Osteoblast (primary cell): ENCODE measurements around the gene DLL4. TPM values are rescaled to one million over a fixed set of nuclear protein-coding genes. Genes with fewer than 3 reads are reported as not detected.

ENCODE experiments used
- DNase-seq: peaks from one replicate; pipeline ENCODE4 v3.0.0; 2011; ENCODE audit warnings: low spot score, mixed read lengths; ENCODE audit not compliant: insufficient read length; ENCODE audit errors: missing footprints
- H2AFZ ChIP-seq: 2 replicates; pipeline ENCODE4 v1.6.0; 2011; ENCODE audit warnings: mild to moderate bottlenecking, low read length
- H3K27ac ChIP-seq: 2 replicates; pipeline ENCODE4 v1.5.1; 2011; ENCODE audit warnings: mild to moderate bottlenecking, low read depth, low read length, moderate library complexity
- H3K27me3 ChIP-seq: 2 replicates; pipeline ENCODE4 v1.6.0; 2012; ENCODE audit warnings: mild to moderate bottlenecking, control low read depth, inconsistent platforms, low read length, moderate library complexity; ENCODE audit not compliant: insufficient read depth
- H3K36me3 ChIP-seq: 2 replicates; pipeline ENCODE4 v1.5.1; 2011; ENCODE audit warnings: mild to moderate bottlenecking, low read length, control low read depth, moderate library complexity; ENCODE audit not compliant: insufficient read depth
- H3K4me1 ChIP-seq: 2 replicates; pipeline ENCODE4 v1.5.1; 2011; ENCODE audit warnings: mild to moderate bottlenecking, low read length, control low read depth, moderate library complexity; ENCODE audit not compliant: insufficient read depth
- H3K4me2 ChIP-seq: 2 replicates; pipeline ENCODE4 v1.6.0; 2011; ENCODE audit warnings: mild to moderate bottlenecking, low read length; ENCODE audit not compliant: insufficient read depth
- H3K4me3 ChIP-seq: fragments of 200-600 bp; sonication (generic); 3 replicates; pipeline ENCODE4 v1.5.1; 2012; ENCODE audit warnings: mild to moderate bottlenecking, low read length, inconsistent platforms; ENCODE audit not compliant: insufficient read depth
- H3K79me2 ChIP-seq: 2 replicates; pipeline ENCODE4 v1.6.0; 2012; ENCODE audit warnings: mild to moderate bottlenecking, low read length, control low read depth, inconsistent platforms; ENCODE audit not compliant: insufficient read depth
- H3K9me3 ChIP-seq: 2 replicates; pipeline ENCODE4 v1.5.1; 2011; ENCODE audit warnings: low read depth, low read length, control low read depth
- H4K20me1 ChIP-seq: 2 replicates; pipeline ENCODE4 v1.6.0; 2012; ENCODE audit warnings: mild to moderate bottlenecking, low read length, control low read depth; ENCODE audit not compliant: insufficient read depth
- CTCF ChIP-seq: IDR thresholded peaks from 2 replicates; pipeline ENCODE4 v1.5.1; 2011; ENCODE audit warnings: mild to moderate bottlenecking, low read depth, low read length, moderate library complexity; ENCODE audit errors: extremely low read depth
- total RNA-seq: library from RNA; depleted of rRNA; stranded (reverse); fragments of >200 nt; gene quantifications from 2 replicates; pipeline ENCODE4 v1.2.3, GENCODE V29; 2012

Gene DLL4
- total RNA-seq, 1 donor = not detected

- no peaks in the 10 kb centered on the region for H3K27me3 ChIP-seq
- no peak overlapping the region for H3K27ac ChIP-seq
- H3K79me2 ChIP-seq = peaks cover 36% of the 10 kb centered on the region
- no peak for DNase-seq
- H3K4me3 ChIP-seq = peak overlapping the region; percentile 100
- peaks cover 20% of the 10 kb centered on the region for H3K36me3 ChIP-seq
- peak overlapping the region; percentile 99 for H2AFZ ChIP-seq
- peaks cover 15% of the 10 kb centered on the region for H4K20me1 ChIP-seq
- no peaks in the 10 kb centered on the region for H3K9me3 ChIP-seq
- peak overlapping the region; percentile 89 for H3K4me2 ChIP-seq
- TF ChIP-seq CTCF = no peak
- H3K4me1 ChIP-seq = peaks cover 15% of the 10 kb centered on the region
Measured at GRCh38 chr15:40893019-40893670, 36.0 kb upstream of the DLL4 start.

GRCh38 chr15:40893733-40894680 is 35.1 kb upstream of the DLL4 start, which contains the start of gene VPS18:
VPS18 (plus strand) TSS chr15:40894450; CDS start chr15:40894769, 319 bp downstream.
- Histone ChIP-seq H2AFZ (peak within 1 kb of the TSS; percentile 99), H3K27ac (peak within 1 kb of the TSS; percentile 98), H3K4me1 (peaks cover 15% of the 10 kb centered on the region), H3K79me2 (peaks cover 45% of the 10 kb centered on the region), H3K4me3 (peak within 1 kb of the TSS; percentile 100), H3K27me3 (no peaks in the 10 kb centered on the region), H3K9me3 (no peaks in the 10 kb centered on the region), H3K36me3 (peaks cover 24% of the 10 kb centered on the region), H4K20me1 (peaks cover 15% of the 10 kb centered on the region), H3K4me2 (peak within 1 kb of the TSS; percentile 98)
- DNase-seq = peak; percentile 99
- TF ChIP-seq CTCF = peak; percentile 69

- Histone ChIP-seq H3K27me3 (no peaks in the 10 kb centered on the region), H3K4me1 (peaks cover 15% of the 10 kb centered on the region), H3K4me2 (peak overlapping the region; percentile 98), H3K27ac (peak overlapping the region; percentile 98), H2AFZ (peak overlapping the region; percentile 89), H3K4me3 (peak overlapping the region; percentile 100), H3K9me3 (no peaks in the 10 kb centered on the region), H4K20me1 (peaks cover 15% of the 10 kb centered on the region), H3K36me3 (peaks cover 32% of the 10 kb centered on the region), H3K79me2 (peaks cover 53% of the 10 kb centered on the region)
- peak; percentile 70 for TF ChIP-seq CTCF
- DNase-seq = peak; percentile 95
Measured at GRCh38 chr15:40894681-40895448, 34.3 kb upstream of the DLL4 start.
